ENCODE data around the gene GLT8D2.
A peak's percentile ranks its signal among the peaks of the same experiment; 100 is the strongest.

The GLT8D2 gene

DNA sequence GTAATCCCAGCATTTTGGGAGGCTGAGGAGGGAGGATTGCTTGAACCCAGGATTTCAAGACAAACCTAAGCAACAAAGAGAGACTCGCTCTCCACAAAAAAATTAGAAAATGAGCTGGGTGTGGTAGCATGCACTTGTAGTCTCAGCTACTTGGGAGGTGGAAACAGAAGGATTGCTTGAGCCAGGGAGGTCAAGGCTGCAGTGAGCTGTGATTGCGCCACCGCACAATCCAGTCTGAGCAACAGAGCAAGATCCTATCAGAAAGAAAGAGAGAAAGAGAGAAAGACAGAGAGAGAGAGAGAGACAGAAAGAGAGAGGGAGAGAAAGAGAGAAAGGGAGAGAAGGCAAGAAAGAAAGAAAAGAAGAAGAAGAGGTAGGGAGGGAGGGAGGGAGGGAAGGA lies 47.3 kb downstream of the GLT8D2 start:
- Mint-ChIP-seq H3K4me1 (ENCODE audit: low read depth) (no peaks in the 10 kb centered on the region), H3K36me3 (ENCODE audit: low read depth) (no peaks in the 10 kb centered on the region), H3K9me3 (no peaks in the 10 kb centered on the region), H3K27me3 (ENCODE audit: low read depth) (peaks cover 47% of the 10 kb centered on the region), H3K27ac (no peak overlapping the region), H3K4me3 (no peak overlapping the region)
- DNase-seq (ENCODE audit: low spot score), result no peak

DNA sequence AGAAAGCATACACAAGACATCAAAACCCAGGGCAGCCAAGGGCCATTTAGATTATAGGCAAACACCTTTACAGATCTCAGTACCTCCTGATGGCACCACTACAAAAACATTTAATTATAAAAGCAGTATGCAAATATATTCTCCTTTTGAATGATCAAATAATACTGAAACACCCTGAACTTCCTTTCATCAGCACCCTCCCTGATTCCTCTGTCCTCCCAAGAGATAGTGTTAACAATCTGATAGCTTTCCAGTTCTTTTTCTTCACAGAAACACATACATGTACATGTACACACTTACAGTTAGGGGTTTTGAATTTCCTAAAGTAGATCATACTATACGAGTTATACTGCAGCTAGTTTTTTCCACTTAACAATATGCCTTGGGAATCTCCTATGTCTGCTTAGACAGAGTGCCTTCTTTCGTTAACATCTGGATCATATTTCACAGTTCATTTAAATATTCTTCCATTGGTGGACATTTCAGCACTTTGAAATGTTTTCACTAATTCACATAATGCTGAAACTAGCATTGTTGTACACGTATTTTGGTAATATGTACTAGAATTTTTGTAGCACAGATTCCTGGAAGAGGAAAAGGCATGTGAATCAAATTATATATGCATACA lies 49.1 kb downstream of the GLT8D2 start:
- DNase-seq (ENCODE audit: low spot score), result no peak
- peaks cover 41% of the 10 kb centered on the region for H3K27me3 Mint-ChIP-seq (ENCODE audit: low read depth)
- H3K9me3 Mint-ChIP-seq, result no peaks in the 10 kb centered on the region
- H3K36me3 Mint-ChIP-seq (ENCODE audit: low read depth), result no peaks in the 10 kb centered on the region
- H3K27ac Mint-ChIP-seq, result no peak overlapping the region
- H3K4me3 Mint-ChIP-seq, result no peak overlapping the region
- no peaks in the 10 kb centered on the region for H3K4me1 Mint-ChIP-seq (ENCODE audit: low read depth)

DNA sequence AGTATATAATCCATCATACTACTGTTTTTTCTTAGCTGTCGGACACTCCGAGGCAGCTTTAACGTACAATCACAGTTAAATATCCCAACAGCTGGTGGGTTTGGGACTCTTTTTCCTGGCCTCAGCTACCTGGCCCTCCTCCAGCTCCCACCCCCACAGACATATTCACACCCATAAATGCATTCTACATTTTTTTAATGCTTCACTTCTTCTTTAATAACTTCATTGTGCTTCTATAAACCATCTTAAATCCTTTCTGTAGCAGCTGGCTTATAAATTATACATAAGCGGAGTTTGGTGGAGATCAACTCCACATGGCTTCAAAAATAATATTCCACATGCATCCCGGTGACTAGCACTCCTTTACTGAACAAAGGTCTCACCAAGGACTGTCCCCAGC lies 51.0 kb downstream of the GLT8D2 start:
- H3K4me1 Mint-ChIP-seq (ENCODE audit: low read depth), result no peaks in the 10 kb centered on the region
- H3K4me3 Mint-ChIP-seq, result no peak overlapping the region
- no peak overlapping the region for H3K27ac Mint-ChIP-seq
- DNase-seq (ENCODE audit: low spot score), result no peak
- H3K36me3 Mint-ChIP-seq (ENCODE audit: low read depth), result no peaks in the 10 kb centered on the region
- H3K27me3 Mint-ChIP-seq (ENCODE audit: low read depth), result peaks cover 44% of the 10 kb centered on the region
- no peaks in the 10 kb centered on the region for H3K9me3 Mint-ChIP-seq

DNA sequence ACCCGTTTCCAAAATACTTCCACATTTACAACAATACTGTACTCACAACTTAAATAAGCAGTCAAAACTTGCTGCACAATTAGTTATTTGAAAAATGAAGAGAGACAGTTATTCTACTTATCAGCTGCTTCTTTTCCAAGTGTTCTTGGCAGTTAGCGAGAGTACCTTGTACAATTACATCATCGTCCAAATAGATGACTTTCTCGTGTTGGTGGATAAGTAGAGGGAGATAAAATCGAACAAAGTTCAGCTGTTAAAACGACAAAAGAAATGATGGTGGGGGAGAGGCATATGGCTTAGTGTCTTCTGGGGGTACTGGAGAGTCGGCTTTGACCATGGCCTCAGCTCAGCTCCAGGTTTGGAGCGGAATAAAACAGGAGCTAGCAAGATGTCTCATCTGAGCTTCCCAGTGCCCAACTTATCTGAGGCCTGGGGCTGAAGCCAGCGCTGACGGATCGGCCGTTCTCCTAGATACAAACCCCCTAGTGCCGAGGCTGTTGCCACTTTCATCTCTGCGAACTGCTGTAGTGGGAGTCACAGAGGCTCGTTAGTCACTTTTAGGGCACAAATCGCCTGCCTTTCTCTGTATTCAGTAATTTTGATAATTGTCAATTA lies 52.6 kb downstream of the GLT8D2 start:
- Mint-ChIP-seq H3K27me3 (ENCODE audit: low read depth) (peaks cover 34% of the 10 kb centered on the region), H3K27ac (no peak overlapping the region), H3K4me3 (no peak overlapping the region), H3K36me3 (ENCODE audit: low read depth) (no peaks in the 10 kb centered on the region), H3K9me3 (no peaks in the 10 kb centered on the region), H3K4me1 (ENCODE audit: low read depth) (no peaks in the 10 kb centered on the region)
- DNase-seq (ENCODE audit: low spot score), result no peak

DNA sequence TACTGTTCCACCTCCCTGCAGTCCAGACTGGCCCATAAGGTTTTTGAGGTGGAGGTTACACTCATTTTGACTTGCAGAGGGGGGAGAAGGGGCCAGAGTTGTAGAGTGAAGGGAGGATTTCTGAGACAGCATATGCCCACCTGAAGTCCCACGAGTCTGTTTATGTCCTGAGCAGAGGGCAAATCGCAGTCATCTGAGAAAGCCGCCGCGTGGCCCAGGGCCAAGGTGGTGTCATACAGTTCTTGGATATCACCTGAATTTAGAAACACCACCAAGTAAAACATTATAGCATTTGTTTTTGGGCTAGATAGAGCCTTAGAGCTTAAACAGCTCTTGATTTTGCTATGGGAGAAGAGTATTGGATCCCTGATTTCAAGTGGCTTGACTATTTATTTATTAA lies 53.4 kb downstream of the GLT8D2 start:
- Mint-ChIP-seq H3K4me1 (ENCODE audit: low read depth) (no peaks in the 10 kb centered on the region), H3K27me3 (ENCODE audit: low read depth) (peaks cover 34% of the 10 kb centered on the region), H3K4me3 (no peak overlapping the region), H3K27ac (no peak overlapping the region), H3K36me3 (ENCODE audit: low read depth) (no peaks in the 10 kb centered on the region), H3K9me3 (no peaks in the 10 kb centered on the region)
- DNase-seq (ENCODE audit: low spot score), result no peak

DNA sequence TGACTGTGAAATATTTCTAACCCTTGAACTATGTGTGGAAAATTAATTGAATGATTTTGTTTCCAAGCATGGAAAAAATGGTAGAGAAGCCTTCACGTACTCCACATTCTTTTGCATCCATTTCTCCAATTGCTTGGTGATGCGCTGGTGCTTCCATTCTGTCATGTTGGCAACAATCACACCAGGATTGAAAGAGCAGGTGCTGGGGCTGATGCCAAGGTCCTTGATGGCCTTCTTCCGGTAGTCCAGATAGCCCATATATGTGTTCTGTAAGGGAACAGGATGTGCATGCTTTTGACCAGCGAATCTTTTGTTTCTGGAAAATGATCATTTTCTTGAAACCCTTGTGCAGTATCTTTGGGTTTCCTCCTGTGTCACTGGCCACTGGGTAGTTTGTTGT lies 55.8 kb downstream of the GLT8D2 start:
- Mint-ChIP-seq H3K36me3 (ENCODE audit: low read depth) (peaks cover 5% of the 10 kb centered on the region), H3K4me3 (no peak overlapping the region), H3K9me3 (no peaks in the 10 kb centered on the region), H3K27ac (no peak overlapping the region), H3K4me1 (ENCODE audit: low read depth) (no peaks in the 10 kb centered on the region), H3K27me3 (ENCODE audit: low read depth) (peaks cover 21% of the 10 kb centered on the region)
- no peak for DNase-seq (ENCODE audit: low spot score)

DNA sequence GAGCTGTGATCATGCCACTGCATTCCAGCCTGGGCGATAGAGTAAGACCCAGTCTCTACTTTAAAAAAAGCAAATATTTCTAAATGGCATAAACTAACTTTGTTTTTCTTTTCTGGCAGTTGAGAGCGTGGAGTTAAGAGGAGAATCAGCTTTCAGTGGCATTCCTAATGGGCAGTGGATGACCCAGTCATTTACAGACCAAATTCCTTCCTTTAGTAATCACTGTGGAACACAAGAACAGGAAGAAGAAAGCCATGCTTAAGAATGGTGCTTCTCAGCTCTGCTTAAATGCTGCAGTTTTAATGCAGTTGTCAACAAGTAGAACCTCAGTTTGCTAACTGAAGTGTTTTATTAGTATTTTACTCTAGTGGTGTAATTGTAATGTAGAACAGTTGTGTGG lies 63.2 kb downstream of the GLT8D2 start:
- Mint-ChIP-seq H3K9me3 (no peaks in the 10 kb centered on the region), H3K27ac (no peak overlapping the region), H3K27me3 (ENCODE audit: low read depth) (no peaks in the 10 kb centered on the region), H3K4me3 (no peak overlapping the region), H3K4me1 (ENCODE audit: low read depth) (no peaks in the 10 kb centered on the region), H3K36me3 (ENCODE audit: low read depth) (peaks cover 29% of the 10 kb centered on the region)
- DNase-seq (ENCODE audit: low spot score), result no peak

DNA sequence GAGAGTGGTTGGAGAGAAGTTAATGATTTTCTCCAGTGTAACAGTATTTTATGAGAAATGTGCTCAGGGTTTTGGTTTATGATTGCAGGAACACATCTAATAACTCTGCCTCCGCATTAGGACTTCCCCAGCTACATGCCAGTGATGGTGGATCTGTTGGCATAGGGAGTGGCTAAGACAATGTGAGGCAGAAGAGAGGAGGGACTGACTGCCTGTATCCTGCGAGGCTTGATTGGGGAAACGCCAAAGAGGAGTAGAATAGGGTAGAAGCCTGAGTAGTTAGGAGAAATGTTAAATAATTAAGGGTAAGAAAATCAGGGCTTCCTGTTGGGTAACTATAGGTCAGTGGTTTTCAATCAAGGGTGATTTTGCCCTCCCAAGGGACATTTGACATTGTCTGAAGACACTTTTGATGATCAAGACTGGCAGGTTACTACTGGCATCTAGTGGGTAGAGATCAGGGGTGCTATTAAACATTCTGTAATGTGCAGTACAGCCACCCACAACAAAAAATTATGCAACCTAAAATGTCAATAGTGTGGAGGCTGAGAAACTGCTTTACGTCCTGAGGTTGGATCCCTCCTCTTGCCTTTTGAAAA lies 71.5 kb downstream of the GLT8D2 start:
- peaks cover 39% of the 10 kb centered on the region for H3K36me3 Mint-ChIP-seq (ENCODE audit: low read depth)
- no peak overlapping the region for H3K27ac Mint-ChIP-seq
- H3K4me1 Mint-ChIP-seq (ENCODE audit: low read depth), result peaks cover 5% of the 10 kb centered on the region
- H3K27me3 Mint-ChIP-seq (ENCODE audit: low read depth), result no peaks in the 10 kb centered on the region
- DNase-seq (ENCODE audit: low spot score), result no peak
- no peaks in the 10 kb centered on the region for H3K9me3 Mint-ChIP-seq
- H3K4me3 Mint-ChIP-seq, result no peak overlapping the region

DNA sequence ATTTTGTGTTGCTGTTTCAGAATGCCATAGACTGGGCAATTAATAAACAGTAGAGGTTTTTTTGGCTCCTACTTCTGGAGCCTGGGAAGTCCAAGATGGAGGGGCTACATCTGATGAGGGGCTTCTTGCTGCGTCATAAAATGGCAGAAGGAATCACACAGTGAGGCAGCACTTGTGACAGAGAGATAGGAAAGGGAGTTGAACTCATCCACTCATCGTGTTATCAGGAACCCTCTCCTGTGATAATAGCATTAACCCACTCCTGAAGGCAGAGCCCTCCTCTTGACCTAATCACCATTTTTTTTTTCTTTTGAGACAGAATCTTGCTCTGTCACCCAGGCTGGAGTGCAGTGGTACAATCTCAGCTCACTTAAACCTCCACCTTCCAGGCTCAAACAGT lies 74.6 kb downstream of the GLT8D2 start:
- Mint-ChIP-seq H3K9me3 (no peaks in the 10 kb centered on the region), H3K4me1 (ENCODE audit: low read depth) (peaks cover 12% of the 10 kb centered on the region)

DNA sequence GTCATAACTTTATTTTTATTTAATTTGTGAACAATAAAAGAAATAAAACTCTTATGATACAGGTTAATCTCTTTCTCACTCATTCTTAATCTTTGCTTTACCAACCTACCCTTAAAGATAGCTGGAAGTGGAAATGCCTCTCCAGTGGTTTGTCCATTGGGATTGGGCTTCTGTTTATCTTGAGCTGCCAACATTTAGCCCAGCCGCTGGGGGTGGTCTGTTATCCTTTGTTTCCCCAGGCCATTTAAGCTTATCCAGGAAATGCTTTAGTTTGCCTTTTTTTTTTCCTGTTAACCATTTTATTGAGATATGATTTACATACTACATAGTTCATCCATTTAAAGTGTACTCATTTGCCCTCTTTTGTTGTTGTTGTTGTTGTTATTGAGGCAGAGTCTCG lies 76.1 kb downstream of the GLT8D2 start:
- Mint-ChIP-seq H3K4me3 (no peak overlapping the region), H3K27ac (no peak overlapping the region), H3K36me3 (ENCODE audit: low read depth) (peaks cover 25% of the 10 kb centered on the region), H3K4me1 (ENCODE audit: low read depth) (peaks cover 15% of the 10 kb centered on the region), H3K9me3 (no peaks in the 10 kb centered on the region), H3K27me3 (ENCODE audit: low read depth) (no peaks in the 10 kb centered on the region)
- DNase-seq (ENCODE audit: low spot score), result no peak

More for the DNA sequence above, 74.6 kb downstream of the GLT8D2 start:
- no peak for DNase-seq (ENCODE audit: low spot score)
- no peak overlapping the region for H3K27ac Mint-ChIP-seq
- H3K27me3 Mint-ChIP-seq (ENCODE audit: low read depth), result no peaks in the 10 kb centered on the region
- peaks cover 31% of the 10 kb centered on the region for H3K36me3 Mint-ChIP-seq (ENCODE audit: low read depth)
- H3K4me3 Mint-ChIP-seq, result no peak overlapping the region

DNA sequence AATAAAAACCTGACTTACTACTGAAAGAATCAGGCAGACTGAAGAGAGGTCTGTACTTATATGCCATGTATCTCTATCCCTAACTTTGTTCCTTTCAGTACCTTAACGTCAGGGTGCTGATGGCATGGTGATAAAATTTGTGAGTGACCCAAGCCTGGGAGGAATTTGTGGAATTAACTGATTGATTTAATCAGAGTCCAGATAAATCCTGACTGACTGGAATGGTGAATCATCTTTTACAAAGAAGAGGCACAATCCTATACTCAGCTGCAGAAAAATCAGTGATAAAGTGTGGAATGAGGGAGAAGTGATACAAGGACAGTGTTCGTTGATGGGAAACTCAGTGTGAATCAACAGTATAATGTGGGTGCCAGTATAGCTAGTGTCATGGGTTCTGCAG lies 80.6 kb downstream of the GLT8D2 start:
- no peak overlapping the region for H3K4me3 Mint-ChIP-seq
- DNase-seq (ENCODE audit: low spot score), result no peak
- H3K27ac Mint-ChIP-seq, result no peak overlapping the region
- H3K9me3 Mint-ChIP-seq, result no peaks in the 10 kb centered on the region
- no peaks in the 10 kb centered on the region for H3K27me3 Mint-ChIP-seq (ENCODE audit: low read depth)
- peaks cover 38% of the 10 kb centered on the region for H3K4me1 Mint-ChIP-seq (ENCODE audit: low read depth)
- peaks cover 24% of the 10 kb centered on the region for H3K36me3 Mint-ChIP-seq (ENCODE audit: low read depth)

DNA sequence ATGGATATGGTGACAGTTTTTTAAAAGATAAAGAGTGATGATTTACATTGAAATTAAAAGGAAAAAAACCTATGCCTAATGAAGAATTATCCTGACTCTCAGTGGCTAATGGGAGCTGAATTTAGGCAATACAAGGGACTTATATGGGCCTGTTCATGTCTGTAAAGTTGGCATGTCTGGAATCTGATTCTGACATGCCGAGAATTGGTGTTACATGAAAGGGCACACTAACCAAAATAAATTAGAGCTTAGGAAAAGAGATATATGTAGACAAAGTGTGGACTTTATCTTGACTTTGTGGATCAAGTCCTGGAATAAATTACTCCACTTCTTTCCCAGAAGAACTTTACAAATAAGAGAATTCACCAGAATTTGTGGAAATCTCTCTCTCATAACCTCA lies 83.3 kb downstream of the GLT8D2 start:
- H3K4me3 Mint-ChIP-seq, result peak overlapping the region; percentile 98
- peaks cover 37% of the 10 kb centered on the region for H3K4me1 Mint-ChIP-seq (ENCODE audit: low read depth)
- no peak for DNase-seq (ENCODE audit: low spot score)
- peaks cover 22% of the 10 kb centered on the region for H3K36me3 Mint-ChIP-seq (ENCODE audit: low read depth)
- no peaks in the 10 kb centered on the region for H3K9me3 Mint-ChIP-seq
- peak overlapping the region; percentile 96 for H3K27ac Mint-ChIP-seq
- H3K27me3 Mint-ChIP-seq (ENCODE audit: low read depth), result no peaks in the 10 kb centered on the region

DNA sequence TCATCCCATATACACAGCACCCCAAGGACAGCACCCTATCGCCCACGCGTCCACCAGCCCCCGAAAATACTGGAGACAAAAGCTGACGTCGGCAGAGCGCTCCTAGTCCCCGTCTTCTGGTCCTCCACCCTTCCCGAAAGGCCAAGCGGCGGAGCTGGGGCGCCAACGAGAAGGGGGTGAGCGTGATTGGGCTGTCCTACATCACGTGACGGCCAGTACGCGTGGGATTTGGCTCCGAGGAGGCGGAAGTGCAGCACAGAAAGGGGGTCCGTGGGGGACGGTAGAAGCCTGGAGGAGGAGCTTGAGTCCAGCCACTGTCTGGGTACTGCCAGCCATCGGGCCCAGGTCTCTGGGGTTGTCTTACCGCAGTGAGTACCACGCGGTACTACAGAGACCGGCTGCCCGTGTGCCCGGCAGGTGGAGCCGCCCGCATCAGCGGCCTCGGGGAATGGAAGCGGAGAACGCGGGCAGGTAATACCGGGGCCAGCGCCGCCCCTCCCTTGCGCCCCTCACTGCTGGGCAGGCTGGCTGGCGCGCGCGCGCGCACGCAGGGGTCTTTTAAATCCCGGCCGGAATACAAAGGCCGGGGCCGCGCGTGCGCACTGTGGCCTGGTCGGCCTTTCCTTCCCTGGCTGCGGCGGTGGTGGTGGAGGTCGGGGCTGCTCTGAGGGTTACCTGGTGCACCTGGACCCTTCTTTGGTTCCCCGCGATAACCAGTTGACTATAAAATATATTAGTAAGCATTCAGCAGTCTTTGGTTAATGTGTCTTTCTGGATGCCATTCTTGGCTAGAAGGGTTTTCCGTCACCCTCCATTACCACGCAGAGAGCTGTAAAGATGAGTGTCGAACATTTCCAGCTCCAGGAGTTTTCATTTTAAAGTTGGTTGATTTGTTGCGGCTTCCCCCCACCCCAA lies 84.1 kb downstream of the GLT8D2 start, which contains the start of gene TDG:
Gene TDG, plus strand, starts transcription at position 283 of the 915 bp plus-strand sequence. Its CDS starts 166 bp downstream, at position 449.
- peak within 1 kb of the TSS; percentile 98 for H3K4me3 Mint-ChIP-seq
- H3K4me1 Mint-ChIP-seq (ENCODE audit: low read depth), result peaks cover 33% of the 10 kb centered on the region
- H3K27me3 Mint-ChIP-seq (ENCODE audit: low read depth), result no peaks in the 10 kb centered on the region
- H3K36me3 Mint-ChIP-seq (ENCODE audit: low read depth), result peaks cover 22% of the 10 kb centered on the region
- DNase-seq (ENCODE audit: low spot score), result peak; percentile 97
- no peaks in the 10 kb centered on the region for H3K9me3 Mint-ChIP-seq
- H3K27ac Mint-ChIP-seq, result peak within 1 kb of the TSS; percentile 96

DNA sequence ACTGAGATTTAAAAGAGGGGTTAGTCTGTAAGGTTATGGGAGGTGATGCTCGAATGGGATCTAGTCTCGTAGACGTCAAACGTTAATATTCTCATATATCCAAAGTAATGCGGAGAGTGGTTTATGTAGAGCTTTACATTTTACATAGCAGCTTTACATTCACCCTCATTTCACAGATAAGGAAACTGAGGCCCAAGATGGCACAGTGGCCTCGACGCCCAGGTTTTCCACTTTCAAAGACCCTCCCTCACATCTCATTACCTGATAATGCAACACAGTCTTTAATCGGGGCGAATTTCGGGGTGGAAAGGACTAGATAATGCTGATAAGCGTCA lies 84.8 kb downstream of the GLT8D2 start:
- no peak for DNase-seq (ENCODE audit: low spot score)
- Mint-ChIP-seq H3K36me3 (ENCODE audit: low read depth) (peaks cover 20% of the 10 kb centered on the region), H3K4me1 (ENCODE audit: low read depth) (peaks cover 33% of the 10 kb centered on the region), H3K27me3 (ENCODE audit: low read depth) (no peaks in the 10 kb centered on the region), H3K27ac (peak overlapping the region; percentile 96), H3K9me3 (no peaks in the 10 kb centered on the region), H3K4me3 (peak overlapping the region; percentile 98)

Measured in T-helper 2 cell treated with Interferon-gamma antibody and Interleukin-4, amounts not matched to agents 5 μg/mL and 100 μg/mL, for 36 hours (primary cell).